Head of caudate nucleus (tissue), 42 donors: Measurements from ENCODE around the gene DDX39B.
"Not testable (repeated sequence)": the region's sequence is repeated elsewhere in the genome, so short reads cannot be mapped to it uniquely, and the experiment has no call there.

Experiments used
- DNase-seq, 42 donors: peaks; one replicate each; pipeline versions ENCODE4 v3.0.0 to v3.0.0-alpha.2; 2020 to 2021; ENCODE audit warnings: mixed read lengths in 7 of 42
- intact Hi-C: fragments of 100-400 bp; cut with DNase I; formaldehyde crosslinking; loops from one replicate; pipeline ENCODE4 v1.15.0; 2022

DDX39B gene

DNA sequence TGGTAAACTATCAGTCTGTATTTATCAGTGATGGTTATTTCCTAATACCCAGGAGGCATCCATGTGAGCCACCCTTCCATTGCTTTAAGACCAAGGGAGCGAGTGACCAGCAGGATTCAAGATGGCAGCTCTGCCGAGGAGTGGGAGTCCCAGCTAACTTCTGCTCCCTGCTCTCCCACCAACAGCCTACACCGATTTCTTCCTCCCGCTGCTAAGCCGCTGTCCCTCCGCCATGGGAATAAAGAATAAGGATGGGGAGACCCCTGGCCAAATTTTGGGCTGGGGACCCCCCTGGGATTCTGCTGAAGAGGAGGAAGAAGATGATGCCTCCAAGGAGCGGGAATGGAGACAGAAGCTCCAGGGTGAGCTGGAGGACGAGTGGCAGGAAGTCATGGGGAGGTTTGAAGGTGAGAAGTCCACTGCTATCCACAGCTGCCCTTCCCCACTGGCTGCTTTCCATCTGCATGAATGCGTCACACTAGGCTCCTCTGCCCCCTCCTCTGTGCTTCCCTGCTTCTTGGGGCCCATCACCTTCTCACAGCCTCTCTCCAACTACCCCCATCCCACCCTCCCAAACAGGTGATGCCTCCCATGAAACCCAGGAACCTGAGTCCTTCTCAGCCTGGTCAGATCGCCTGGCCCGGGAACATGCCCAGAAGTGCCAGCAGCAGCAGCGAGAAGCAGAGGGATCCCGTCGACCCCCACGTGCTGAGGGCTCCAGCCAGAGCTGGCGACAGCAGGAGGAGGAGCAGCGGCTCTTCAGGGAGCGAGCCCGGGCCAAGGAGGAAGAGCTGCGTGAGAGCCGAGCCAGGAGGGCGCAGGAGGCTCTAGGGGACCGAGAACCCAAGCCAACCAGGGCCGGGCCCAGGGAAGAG is 15.9 kb upstream of the DDX39B start:
- intact Hi-C loops: no loop called here
- DNase-seq: no peak

DNA sequence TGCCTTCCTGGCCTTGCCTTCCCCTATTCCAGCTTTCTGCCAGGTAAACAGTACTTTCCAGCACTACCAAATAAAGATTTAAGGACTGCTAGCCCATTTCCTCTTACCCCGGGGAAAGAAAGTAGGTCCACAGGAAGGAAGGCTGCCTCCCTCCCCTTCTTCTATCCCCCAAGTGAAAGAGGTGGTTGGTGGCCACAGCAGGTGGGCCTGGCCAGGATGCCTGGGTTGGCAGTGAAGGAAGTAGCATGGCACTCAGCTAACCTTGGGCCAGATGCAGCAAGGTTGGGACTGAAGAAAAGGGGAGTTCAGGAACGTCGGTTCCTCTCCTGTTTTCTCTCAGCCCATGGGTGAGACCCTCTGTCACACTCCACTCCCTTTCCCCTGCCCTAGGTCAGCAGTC is 14.5 kb upstream of the DDX39B start:
- intact Hi-C loops: no loop called here
- no peak for DNase-seq

DNA sequence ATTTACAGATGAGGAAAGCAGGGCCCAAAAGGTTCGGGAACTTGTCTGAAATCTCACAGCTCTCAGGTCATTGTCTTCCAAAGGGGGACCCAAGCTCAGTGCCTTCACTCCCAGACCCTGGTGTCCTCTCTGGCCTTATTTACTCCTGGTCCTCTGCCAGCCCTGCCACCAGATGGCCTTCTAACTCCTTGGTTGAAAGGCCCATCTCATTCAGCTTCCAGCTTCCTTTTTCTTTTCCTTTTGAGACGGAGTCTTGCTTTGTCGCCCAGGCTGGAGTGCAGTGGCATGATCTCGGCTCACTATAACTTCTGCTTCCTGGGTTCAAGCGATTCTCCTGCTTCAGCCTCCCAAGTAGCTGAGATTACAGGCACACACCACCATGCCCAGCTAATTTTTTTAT is 9.6 kb upstream of the DDX39B start:
- DNase-seq: peak in 35 of 42 donors; percentile 17 to 81 (median 54)
- intact Hi-C loops: not testable (repeated sequence)

DNA sequence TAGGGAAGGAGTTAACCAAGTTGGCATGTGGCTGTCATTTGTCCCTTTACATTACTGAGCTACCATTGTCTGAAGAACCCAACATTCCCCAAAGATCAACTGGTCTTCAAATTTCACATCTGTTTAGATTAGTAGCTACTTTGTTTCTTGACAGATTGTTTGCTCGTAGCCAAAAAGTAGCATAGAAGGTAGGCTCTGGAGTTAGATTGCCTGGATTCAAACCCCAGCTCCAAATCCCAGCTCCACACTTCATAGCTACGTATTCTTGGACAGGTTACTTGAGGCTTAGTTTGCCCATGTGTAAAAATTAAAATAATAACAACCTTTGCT is 6.7 kb upstream of the DDX39B start:
- DNase-seq: no peak
- intact Hi-C loops: no loop called here

DNA sequence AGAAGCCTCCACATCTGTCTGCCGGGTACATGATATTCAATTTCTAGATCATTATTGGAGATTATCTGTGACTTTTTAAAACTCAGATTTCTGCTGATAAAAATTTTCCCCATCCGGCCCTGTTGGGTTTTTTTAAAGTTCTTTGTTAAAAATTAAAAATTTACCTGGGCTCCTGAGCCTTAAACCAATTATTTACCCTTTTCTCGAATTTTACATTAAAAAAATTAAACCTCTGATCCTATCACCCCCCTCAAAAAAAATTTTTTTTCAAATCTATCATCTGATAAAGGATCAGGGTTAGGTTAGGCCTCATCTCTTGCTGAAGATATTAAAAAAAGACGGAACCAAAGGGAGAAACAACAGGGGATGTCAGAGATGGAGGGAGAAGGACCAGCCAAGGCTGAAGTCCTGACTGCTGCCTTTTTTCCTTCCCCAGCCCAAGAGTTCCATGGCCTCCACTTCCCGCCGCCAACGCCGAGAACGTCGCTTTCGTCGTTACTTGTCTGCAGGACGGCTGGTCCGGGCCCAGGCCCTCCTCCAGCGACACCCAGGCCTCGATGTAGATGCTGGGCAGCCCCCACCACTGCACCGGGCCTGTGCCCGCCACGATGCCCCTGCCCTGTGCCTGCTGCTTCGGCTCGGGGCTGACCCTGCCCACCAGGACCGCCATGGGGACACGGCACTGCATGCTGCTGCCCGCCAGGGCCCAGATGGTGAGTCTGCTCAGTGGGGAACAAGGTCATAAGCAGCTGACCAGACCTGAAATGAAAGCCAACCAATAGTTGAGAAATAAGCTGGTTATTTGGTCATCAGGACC is 6.1 kb upstream of the DDX39B start:
- intact Hi-C loops: loop anchor here (2.0 kb wide), 1 partner anchor 51 kb away; no protein-coding TSS in a partner anchor
- DNase-seq: peak in 2 of 42 donors; percentile 8 to 21

DNA sequence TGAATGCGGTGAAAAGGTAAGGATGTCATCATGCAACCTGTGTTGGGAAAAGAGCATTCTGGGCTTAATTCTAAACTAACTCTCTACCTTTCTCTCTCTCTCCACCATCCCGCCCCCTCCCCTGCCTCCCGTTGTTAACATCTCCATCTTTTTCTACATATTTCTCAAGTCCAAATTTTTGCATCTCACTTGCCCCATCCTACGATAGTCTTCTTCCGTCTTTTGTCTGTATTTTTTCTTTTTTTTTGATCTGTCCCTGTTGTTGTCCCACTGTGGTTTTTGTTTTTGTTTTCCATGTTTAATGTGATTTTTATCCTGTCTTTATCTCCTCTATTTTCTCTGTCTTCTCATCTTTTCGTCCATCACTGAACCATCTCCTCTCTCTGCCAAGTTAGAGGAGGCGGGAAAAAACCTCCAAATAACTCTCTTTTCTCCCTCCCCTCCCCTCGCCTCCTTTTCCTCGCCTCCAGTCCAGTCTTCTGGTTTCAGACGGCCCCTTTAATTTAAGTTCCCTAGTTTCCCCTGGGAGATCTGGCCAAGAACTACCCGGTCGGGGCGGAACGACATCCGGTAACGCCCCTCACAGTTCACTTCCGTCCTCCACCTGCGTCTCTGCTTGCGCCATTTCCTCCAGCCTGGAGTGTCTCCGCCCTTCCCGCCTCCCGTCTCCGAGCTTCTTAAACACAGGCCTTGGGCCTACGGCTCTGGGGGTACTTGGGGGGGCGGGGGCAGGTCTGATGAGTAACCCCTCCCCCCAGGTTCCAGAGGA is 5.3 kb upstream of the DDX39B start, which contains the start of gene NFKBIL1:
Gene NFKBIL1, plus strand, starts transcription at position 651 of the 769 bp plus-strand sequence. Its CDS starts 87 bp downstream, at position 738.
- intact Hi-C loops: loop anchor here (2.0 kb wide), 1 partner anchor 52 kb away; no protein-coding TSS in a partner anchor
- DNase-seq: peak; percentile 95 to 99 (median 98)

DNA sequence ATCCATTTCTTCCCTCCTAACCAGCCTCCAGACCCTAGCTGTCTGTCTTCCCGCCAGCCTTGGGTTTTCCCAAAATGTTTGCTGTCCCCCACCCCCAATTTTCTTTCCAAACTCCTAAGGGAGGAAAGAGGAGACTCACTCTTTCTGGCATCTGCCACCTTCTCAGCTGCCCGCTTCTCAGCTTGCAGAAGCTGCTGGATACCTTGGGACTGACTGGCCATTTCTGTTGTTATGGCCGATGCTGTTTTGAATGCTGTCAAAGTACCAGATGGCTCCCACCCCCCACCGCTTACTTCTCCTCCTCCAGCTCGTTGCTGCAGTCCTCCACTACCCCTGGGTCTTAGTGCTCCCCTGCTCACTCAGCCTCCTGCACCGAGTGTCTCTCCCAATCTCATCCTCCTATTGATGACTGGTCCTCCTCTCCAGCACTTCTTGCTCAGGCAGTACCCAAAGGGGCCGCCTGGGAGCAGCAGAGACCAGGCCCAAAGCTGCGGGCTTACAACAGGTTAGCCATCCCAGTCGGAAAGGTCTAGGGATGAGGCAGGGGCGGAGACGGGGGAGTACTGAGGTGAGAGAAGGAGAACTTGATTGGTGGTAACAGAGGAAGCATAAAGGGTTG is 4.6 kb upstream of the DDX39B start, which contains the start of gene ATP6V1G2:
Gene ATP6V1G2, minus strand, starts transcription at position 270 of the 619 bp plus-strand sequence. Its CDS starts 49 bp downstream, at position 221.
- DNase-seq: peak; percentile 89 to 98 (median 94)
- intact Hi-C loops: loop anchor here (2.0 kb wide), 1 partner anchor 52 kb away; no protein-coding TSS in a partner anchor

DNA sequence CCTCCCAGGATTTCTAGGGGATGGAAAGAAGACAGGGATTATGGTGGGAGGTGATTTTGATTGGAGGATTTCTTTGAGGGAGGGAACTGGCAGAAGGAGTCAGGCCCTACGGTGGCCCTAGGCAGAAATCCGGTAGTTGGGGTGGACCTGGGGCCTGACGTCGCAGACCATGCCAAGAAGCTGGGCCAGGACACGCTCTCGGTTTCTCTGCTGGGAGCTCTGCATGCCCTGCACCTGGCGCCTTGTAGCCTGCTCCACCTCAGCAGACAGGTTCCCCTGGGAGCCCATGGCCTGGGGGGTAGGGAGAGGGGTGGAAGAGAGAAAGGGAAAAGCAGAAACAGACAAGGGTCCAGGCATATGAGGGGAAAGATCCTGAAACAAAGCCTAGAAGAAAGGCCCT is 3.5 kb upstream of the DDX39B start:
- DNase-seq: no peak
- intact Hi-C loops: no loop called here

DNA sequence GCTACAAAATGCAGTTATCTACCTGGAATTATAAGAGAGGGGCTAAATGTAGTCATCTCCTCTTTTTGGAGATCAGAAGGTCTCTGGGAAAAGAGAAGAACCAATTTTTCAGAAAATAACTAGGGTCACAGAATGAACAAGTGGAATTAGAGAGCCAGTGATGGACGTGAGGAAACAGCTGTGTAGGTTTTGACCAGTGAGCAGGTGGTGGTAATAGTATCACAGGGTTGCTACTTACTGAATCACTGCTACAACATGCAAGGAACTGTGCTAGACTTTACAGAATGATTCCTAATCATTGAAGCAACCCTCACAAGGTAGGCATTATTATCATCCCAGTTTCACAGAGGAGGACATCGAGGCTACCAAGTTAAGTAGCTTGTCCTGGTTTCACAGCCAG is 2.9 kb upstream of the DDX39B start:
- no peak for DNase-seq
- intact Hi-C loops: loop anchor here (5.0 kb wide), 2 partner anchors 52 to 78 kb away; partner anchors contain the start of gene PRRC2A

DNA sequence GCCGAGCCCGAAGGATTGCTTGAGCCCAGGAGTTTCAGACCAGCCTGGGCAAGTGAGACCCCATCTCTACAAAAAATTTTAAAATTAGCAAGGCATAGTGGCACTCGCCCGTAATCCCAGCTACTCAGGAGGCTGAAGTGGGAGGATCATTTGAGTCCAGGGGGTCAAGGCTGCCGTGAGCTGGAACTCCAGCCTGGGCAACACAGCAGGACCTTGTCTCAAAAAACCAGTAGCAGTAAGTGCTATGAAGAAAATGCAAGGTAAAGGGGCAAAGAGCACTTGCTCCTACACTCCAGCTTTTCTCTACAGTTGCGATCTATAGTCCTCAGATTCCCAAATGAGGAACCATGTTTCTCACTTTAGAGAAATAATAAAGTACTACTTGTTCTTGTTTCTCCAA is 1.8 kb upstream of the DDX39B start:
- DNase-seq: no peak
- intact Hi-C loops: loop anchor here (5.0 kb wide), 2 partner anchors 51 to 79 kb away; partner anchors contain the start of gene PRRC2A

DNA sequence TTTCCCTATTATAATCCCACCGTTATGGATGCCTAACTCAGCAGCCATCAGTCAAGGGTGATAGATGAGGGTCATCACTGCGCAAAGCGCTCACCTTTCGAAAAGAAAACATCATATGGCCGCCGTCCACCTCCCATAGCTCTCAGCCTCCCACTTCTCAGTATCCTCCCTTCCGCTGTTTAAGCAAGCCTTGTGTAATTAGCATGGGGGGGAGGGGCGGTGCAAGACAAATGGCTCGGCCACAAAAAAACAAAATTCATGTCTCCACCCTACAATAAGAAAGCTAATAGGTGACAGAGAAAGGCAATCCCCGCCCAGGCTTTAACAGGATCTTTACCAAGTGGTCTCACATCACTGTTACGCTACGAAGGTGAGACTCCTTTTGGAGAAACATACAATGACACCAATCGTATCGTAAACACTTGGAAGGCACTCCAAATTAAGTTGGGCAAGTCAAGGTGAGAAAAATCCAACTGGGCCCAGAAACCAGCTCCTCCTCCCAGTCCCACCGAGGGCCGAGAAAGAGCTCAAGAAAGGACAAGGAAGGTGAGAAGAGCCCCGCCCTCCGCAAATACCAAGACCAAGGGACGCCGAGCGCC is 645 bp downstream of the DDX39B start:
- DNase-seq: peak in 13 of 42 donors; percentile 17 to 54 (median 30)
- intact Hi-C loops: loop anchor here (5.0 kb wide), 2 partner anchors 49 to 81 kb away; partner anchors contain the start of gene PRRC2A

DNA sequence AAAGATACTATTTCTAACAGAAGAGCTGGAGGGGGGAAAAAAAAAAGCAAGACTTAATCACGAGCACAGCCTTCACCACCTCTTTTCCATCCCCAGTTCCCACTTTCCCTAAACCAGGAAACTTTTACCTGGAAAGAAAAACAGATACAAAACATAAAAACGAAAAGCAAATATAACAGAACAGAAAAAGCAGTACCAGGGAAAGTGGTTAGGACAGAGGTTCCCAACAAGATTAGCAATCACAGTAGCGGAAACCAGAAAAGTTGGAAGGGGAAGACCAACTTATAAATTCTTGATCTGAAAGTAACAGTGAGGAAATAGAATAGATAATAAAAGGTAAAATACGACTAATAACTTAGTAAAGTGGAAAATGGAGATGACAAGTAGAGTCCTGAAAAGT is 1.2 kb downstream of the DDX39B start:
- intact Hi-C loops: loop anchor here (5.0 kb wide), 2 partner anchors 48 to 82 kb away; partner anchors contain the start of gene PRRC2A
- no peak for DNase-seq

DNA sequence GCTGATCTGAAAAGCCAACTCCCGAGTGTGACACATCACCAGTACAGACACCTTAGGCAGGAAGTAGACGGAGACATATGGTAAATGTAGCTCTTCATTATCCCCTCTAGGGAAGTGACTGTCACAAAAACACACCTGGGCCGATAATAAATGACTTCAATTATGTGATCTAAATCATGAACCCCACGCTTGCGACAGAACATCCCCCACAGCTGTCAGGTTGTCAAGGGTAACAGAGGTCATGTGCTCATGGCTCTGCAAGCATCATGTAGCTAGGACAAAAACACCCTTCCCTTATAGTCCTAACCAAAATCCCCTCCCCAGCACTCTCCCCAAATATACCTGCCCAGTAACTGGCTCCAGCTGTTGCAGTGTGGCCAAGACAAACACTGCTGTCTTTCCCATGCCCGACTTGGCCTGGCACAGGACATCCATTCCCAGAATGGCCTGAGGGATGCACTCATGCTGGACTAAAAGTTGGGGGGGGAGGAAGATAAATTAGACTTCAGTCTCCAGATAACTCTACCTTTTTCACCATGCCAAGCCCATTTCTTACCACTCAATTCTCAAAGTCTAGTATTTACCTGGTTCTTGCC is 2.9 kb downstream of the DDX39B start:
- peak in 30 of 42 donors; percentile 23 to 78 (median 56) for DNase-seq
- intact Hi-C loops: no loop called here

DNA sequence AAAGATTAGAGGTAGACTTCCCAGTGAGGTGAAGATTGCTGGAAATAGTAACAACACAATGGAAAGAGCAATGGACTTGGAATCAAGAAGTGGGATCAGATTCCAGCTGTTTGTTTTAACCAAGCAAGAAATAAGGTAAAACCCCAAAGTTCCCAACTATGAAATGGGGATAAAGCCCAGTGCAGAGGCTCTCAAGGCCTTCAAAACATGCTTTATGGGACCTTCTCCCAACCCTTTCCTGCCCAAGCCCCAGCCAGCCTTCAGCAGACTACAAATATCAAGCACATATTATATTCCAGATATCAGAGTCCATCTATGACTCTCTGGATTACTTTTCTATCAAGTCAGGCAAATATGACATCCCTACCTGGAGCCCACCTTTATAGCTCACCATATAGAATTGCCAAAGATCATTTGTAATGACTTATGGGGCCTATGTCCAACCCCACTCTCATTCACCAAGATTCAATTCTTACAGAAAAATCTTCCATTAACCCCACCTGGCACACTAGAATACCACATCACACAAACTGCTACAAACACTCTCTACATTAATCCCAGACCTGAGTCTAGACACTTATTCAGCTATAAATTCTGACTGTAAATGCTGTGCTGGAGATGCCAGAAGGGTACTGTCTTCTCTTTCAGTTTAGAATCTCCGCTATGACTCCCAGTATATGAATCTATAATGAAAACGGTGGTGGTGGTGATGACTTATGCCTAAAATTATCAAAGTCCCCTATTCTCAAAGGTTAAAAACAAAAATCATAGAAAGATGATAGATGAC is 6.1 kb downstream of the DDX39B start:
- no peak for DNase-seq
- intact Hi-C loops: no loop called here

DNA sequence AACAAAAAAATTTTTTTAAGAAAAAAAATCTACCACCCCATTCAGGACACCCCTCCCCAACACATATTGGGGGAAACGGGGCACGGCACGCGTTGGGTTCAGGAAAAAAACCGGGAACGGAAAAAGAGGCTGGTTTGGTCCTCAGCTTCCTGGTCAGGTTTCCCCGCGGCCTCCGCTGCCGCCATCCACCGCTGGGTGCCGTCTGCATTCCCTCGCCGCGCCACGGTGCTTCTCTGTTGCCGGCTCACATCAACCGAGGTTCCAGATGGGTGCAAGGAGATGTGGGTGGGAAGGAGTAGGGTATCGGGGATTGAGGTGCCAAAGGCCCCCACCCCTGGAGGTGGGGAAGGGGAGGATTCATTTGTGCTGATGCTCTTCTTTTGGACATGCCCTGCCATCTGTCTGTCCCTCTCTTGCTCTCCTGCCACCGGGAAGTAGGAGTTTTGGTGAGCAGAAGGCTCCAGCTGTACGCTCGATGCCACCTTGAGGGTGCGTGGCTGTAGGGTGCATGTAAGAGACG is 7.2 kb downstream of the DDX39B start:
- no peak for DNase-seq

DNA sequence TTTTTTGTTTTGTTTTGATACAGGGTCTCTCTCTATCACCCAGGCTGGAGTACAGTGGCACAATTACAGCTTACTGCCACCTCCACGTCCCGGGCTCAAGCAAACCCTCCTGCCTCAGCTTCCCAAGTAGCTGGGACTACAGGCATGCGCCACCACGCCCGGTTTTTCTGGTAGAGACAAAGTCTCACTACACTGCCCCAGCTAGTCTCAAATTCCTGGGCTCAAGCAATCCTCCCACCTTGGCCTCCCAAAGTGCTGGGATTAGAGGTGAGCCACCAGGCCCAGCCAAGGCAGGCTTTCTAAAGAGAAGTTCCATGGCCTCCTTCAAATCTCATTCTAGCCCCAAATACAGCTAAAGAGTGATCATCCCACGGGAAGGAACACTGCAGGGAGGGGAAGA is 7.8 kb downstream of the DDX39B start:
- intact Hi-C loops: no loop called here
- no peak for DNase-seq

More for the DNA sequence above, 7.2 kb downstream of the DDX39B start:
- intact Hi-C loops: no loop called here
